PC-3 (cell line): ENCODE results near the gene CYP27A1. TPM values are rescaled to one million over a fixed set of nuclear protein-coding genes. Genes with fewer than 3 reads are reported as not detected.

Source experiments
- ATAC-seq: fragments of 200-7000 bp; cut with Tn5 transposase; 2 replicates; pipeline ENCODE4 v1.9.1; 2020; ENCODE audit warnings: mild to moderate bottlenecking, moderate library complexity
- BruUV-seq: library from RNA; stranded (reverse); fragments of 400-500 nt; replicated peaks from 2 replicates; lab custom pipeline; 2021; lab: Mats Ljungman, UMichigan
- CTCF ChIA-PET: fragments of 300-600 bp; sonication (Branson Sonifier 250); formaldehyde crosslinking; loops from one replicate; lab custom pipeline; 2022; ENCODE audit warnings: antibody characterized with exemption; lab: Charles Lee
- POLR2A ChIA-PET: fragments of 300-600 bp; sonication (Branson Sonifier 250); formaldehyde crosslinking; loops from one replicate; lab custom pipeline; 2022; ENCODE audit warnings: antibody characterized with exemption; ENCODE audit not compliant: unreplicated experiment; lab: Charles Lee
- DNase-seq: peaks from one replicate; pipeline ENCODE4 v3.0.0-alpha.2; 2015
- H2AFZ ChIP-seq: fragments of 300-600 bp; sonication (generic); 2 replicates; pipeline ENCODE4 v1.6.0; 2016; ENCODE audit warnings: antibody characterized with exemption, low read length
- H3F3A ChIP-seq: fragments of 300-600 bp; sonication (generic); one replicate; pipeline ENCODE4 v1.6.0; 2017; ENCODE audit warnings: antibody characterized with exemption, low read length, control low read depth, mild to moderate bottlenecking; ENCODE audit not compliant: unreplicated experiment
- H3K27ac ChIP-seq: fragments of 300-600 bp; sonication (generic); 2 replicates; pipeline ENCODE4 v1.5.1; 2016; ENCODE audit warnings: mild to moderate bottlenecking, low read length
- H3K27me3 ChIP-seq: fragments of 300-600 bp; sonication (generic); 2 replicates; pipeline ENCODE4 v1.6.1; 2016; ENCODE audit warnings: low read length, mixed read lengths
- H3K36me3 ChIP-seq: fragments of 300-600 bp; sonication (generic); 2 replicates; pipeline ENCODE4 v1.6.1; 2016; ENCODE audit warnings: low read depth, mixed run types, low read length, mixed read lengths
- H3K4me1 ChIP-seq: fragments of 300-600 bp; sonication (generic); 2 replicates; pipeline ENCODE4 v1.5.1; 2016; ENCODE audit warnings: low read length; ENCODE audit not compliant: insufficient read depth
- H3K4me2 ChIP-seq: fragments of 300-600 bp; sonication (generic); 2 replicates; pipeline ENCODE4 v1.6.0; 2016; ENCODE audit warnings: low read length
- H3K4me3 ChIP-seq: fragments of 300-600 bp; sonication (generic); 2 replicates; pipeline ENCODE4 v1.5.1; 2016; ENCODE audit warnings: mild to moderate bottlenecking, low read length, mixed read lengths
- H3K79me2 ChIP-seq: fragments of 300-600 bp; sonication (generic); 2 replicates; pipeline ENCODE4 v1.6.1; 2017; ENCODE audit warnings: low read length, mixed read lengths
- H3K9ac ChIP-seq: fragments of 300-600 bp; sonication (generic); 2 replicates; pipeline ENCODE4 v1.6.0; 2016; ENCODE audit warnings: mild to moderate bottlenecking, low read length
- H3K9me2 ChIP-seq: fragments of 300-600 bp; sonication (generic); replicated peaks from 2 replicates; pipeline ENCODE4 v1.6.1; 2016; ENCODE audit warnings: mixed run types, low read length, mixed read lengths
- H3K9me3 ChIP-seq: fragments of 300-600 bp; sonication (generic); 2 replicates; pipeline ENCODE4 v1.6.1; 2016; ENCODE audit warnings: low read length, mixed read lengths
- H4K20me1 ChIP-seq: fragments of 300-600 bp; sonication (generic); 2 replicates; pipeline ENCODE4 v1.6.1; 2016; ENCODE audit warnings: low read length, mixed read lengths
- CTCF ChIP-seq: fragments of 300-600 bp; sonication (generic); conservative IDR thresholded peaks from 2 replicates; pipeline ENCODE4 v1.5.1; 2017; ENCODE audit warnings: antibody characterized with exemption, low read depth, mild to moderate bottlenecking, low read length
- EZH2 ChIP-seq: fragments of 300-600 bp; sonication (generic); IDR thresholded peaks from one replicate; pipeline ENCODE4 v1.6.1; 2017; ENCODE audit warnings: antibody characterized with exemption, mild to moderate bottlenecking, low read length; ENCODE audit not compliant: unreplicated experiment
- EZH2phosphoT487 ChIP-seq: fragments of 300-600 bp; sonication (generic); IDR thresholded peaks from 2 replicates; pipeline ENCODE4 v1.6.1; 2018; ENCODE audit warnings: mild to moderate bottlenecking, antibody characterized with exemption, low read length, borderline replicate concordance
- intact Hi-C: fragments of 100-400 bp; cut with micrococcal nuclease; formaldehyde crosslinking; loops from 2 replicates; pipeline ENCODE4 v1.9.0; 2023
- total RNA-seq: library from RNA; depleted of rRNA; stranded (reverse); fragments of >200 nt; gene quantifications from 2 replicates; pipeline ENCODE4 v1.2.3, GENCODE V29; 2014

The CYP27A1 gene
- total RNA-seq, 1 experiment from 2014 or later: 6.0 TPM

- H2AFZ ChIP-seq: no peak overlapping the region
- intact Hi-C loops: no loop called here
- CTCF ChIA-PET: no interaction called here
- no peaks in the 10 kb centered on the region for H3K79me2 ChIP-seq
- no peaks in the 10 kb centered on the region for H3F3A ChIP-seq
- H3K27ac ChIP-seq: no peak overlapping the region
- no peaks in the 10 kb centered on the region for H3K9me2 ChIP-seq
- ATAC-seq: no peak
- no peaks in the 10 kb centered on the region for H3K4me1 ChIP-seq
- H3K36me3 ChIP-seq: peaks cover 59% of the 10 kb centered on the region; the same call in 1 of the 2 replicates
- H3K9me3 ChIP-seq: no peaks in the 10 kb centered on the region
- H3K27me3 ChIP-seq: no peaks in the 10 kb centered on the region
- H3K4me3 ChIP-seq: no peak overlapping the region
- POLR2A ChIA-PET: no interaction called here
- no peak for DNase-seq
- H3K4me2 ChIP-seq: no peak overlapping the region
- BruUV-seq: no TSS peak
- no peak overlapping the region for H3K9ac ChIP-seq
- no peaks in the 10 kb centered on the region for H4K20me1 ChIP-seq
- TF ChIP-seq CTCF (no peak), EZH2phosphoT487 (no peak), EZH2 (no peak)
Measured at GRCh38 chr2:218754781-218755180, 27.2 kb upstream of the CYP27A1 start.

GRCh38 chr2:218755198-218755566 lies 26.8 kb upstream of the CYP27A1 start:
- H3K27me3 ChIP-seq: no peaks in the 10 kb centered on the region
- TF ChIP-seq EZH2phosphoT487: no peak
- no peak for TF ChIP-seq EZH2
- no peak for TF ChIP-seq CTCF
- H4K20me1 ChIP-seq: no peaks in the 10 kb centered on the region
- no peak overlapping the region for H3K9ac ChIP-seq
- no peaks in the 10 kb centered on the region for H3K4me1 ChIP-seq
- H3K4me2 ChIP-seq: no peak overlapping the region
- no TSS peak for BruUV-seq
- no peak overlapping the region for H3K4me3 ChIP-seq
- intact Hi-C loops: no loop called here
- H2AFZ ChIP-seq: no peak overlapping the region
- no peaks in the 10 kb centered on the region for H3K9me2 ChIP-seq
- no peaks in the 10 kb centered on the region for H3K79me2 ChIP-seq
- H3K9me3 ChIP-seq: no peaks in the 10 kb centered on the region
- DNase-seq: no peak
- no peak for ATAC-seq
- peaks cover 55% of the 10 kb centered on the region; the same call in 1 of the 2 replicates for H3K36me3 ChIP-seq
- ChIA-PET CTCF (no interaction called here), POLR2A (no interaction called here)
- H3K27ac ChIP-seq: no peak overlapping the region
- no peaks in the 10 kb centered on the region for H3F3A ChIP-seq

- BruUV-seq: no TSS peak
- intact Hi-C loops: no loop called here
- Histone ChIP-seq H3K79me2 (no peaks in the 10 kb centered on the region), H3K9me3 (no peaks in the 10 kb centered on the region), H3K9ac (no peak overlapping the region), H3K27ac (no peak overlapping the region), H3K9me2 (no peaks in the 10 kb centered on the region), H3F3A (no peaks in the 10 kb centered on the region), H3K4me3 (no peak overlapping the region), H4K20me1 (no peaks in the 10 kb centered on the region), H2AFZ (no peak overlapping the region), H3K36me3 (peaks cover 51% of the 10 kb centered on the region; the same call in 1 of the 2 replicates), H3K4me1 (no peaks in the 10 kb centered on the region), H3K4me2 (no peak overlapping the region), H3K27me3 (no peaks in the 10 kb centered on the region)
- ATAC-seq (no peak), DNase-seq (no peak)
- ChIA-PET POLR2A (no interaction called here), CTCF (no interaction called here)
- TF ChIP-seq EZH2phosphoT487 (no peak), EZH2 (no peak), CTCF (no peak)
Measured at GRCh38 chr2:218755567-218756404, 26.2 kb upstream of the CYP27A1 start.
